GM19452 (cell line): ENCODE results near the gene MLLT10.

Experiments
- ATAC-seq: cut with Tn5 transposase; IDR thresholded peaks from one replicate; pipeline ENCODE4 v1.9.1; 2021; ENCODE audit not compliant: unreplicated experiment

MLLT10 gene

GRCh38 chr10:21759232-21759631, 225.2 kb downstream of the MLLT10 start:
- ATAC-seq = no peak

GRCh38 chr10:21760332-21760731, 226.3 kb downstream of the MLLT10 start:
- ATAC-seq = no peak

DNA sequence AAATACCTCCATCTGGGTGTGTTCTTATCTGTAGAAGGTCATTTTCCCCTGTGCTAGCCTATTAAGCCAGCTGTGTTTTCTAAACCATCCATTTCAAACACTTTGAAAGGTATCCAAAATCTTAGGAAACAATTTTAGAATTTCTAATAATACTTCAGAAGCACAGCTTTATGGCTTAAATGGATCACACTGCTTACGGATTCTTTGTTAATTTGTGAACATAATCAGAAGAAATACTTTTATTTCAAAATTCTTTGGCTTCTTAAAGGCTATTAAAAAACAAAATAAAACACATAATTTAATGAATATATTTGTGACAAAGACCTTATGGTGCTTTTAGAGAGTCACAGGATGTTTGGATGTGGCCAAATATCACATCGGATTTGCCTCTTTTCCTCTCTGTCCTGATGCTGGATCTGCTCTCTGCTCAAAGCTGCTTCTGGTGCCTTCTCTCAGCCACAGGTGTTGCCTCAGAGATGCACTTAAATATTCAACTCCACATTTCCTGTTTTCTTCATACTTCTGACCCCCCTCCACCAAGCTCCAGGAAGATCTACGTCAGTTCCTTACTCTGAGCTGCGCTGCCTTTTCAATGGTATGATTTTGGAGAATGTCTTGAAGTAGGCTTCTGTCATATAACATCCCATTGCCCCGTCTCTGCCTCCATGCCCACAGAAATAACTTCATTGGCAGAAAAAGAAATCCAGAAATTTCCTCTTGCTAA, 230.6 kb downstream of the MLLT10 start:
- no peak for ATAC-seq

- ATAC-seq = no peak
Measured at GRCh38 chr10:21769041-21769440, 235.0 kb downstream of the MLLT10 start.

GRCh38 chr10:21771219-21771618, 237.2 kb downstream of the MLLT10 start:
- ATAC-seq = no peak

DNA sequence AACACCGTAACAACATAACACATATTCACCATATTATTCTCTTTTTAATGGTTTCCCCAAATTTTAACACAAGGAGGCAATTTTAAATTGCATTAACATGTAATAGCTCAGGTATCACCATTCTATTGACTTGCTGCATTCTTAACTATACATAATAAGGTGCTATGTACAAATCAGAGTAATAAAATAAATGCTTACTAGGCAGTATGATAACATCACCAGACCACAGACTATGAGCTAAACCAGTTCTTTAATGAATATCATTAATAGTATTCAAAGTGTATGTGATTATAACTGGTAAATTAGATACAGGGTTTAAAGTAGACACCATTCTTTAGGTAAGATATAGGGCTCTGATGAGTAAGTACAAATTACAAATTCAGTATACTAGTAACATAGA, 242.9 kb downstream of the MLLT10 start:
- ATAC-seq = no peak

DNA sequence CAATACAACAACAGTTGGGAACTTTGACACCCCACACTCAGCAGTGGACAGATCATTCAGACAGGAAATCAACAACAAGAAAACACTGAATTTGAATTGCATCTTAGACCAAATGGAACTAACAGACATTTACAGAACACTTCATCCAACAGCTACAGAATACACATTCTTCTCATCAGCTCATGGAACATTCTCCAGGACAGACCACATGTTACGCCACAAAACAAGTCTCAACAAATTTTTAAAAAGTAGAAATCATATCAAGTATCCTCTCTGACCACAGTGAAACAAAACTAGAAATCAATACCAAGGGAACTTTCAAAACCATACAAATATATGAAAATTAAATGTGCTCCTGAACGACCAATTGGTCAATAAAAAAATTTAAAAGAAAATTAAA, 257.2 kb downstream of the MLLT10 start:
- no peak for ATAC-seq
